ENCODE measurements around the gene ELN.

DNA sequence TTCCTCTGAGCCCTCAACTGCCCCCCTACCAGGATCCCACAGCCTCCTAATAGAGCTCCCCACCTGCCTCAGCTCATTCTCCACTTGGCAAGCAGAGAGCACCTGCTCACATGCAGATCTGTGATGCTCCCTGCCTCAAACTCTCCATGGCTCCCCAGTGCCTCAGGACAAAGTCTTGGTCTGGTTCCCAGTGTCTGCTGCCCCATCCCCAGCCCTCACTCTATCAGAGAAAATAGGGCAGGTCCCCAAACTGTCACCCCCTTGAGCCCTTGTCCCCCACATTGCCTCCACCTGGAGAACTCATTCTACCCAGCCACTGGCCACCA lies 20.8 kb upstream of the ELN start:
- TF ChIP-seq, protein P1, sequence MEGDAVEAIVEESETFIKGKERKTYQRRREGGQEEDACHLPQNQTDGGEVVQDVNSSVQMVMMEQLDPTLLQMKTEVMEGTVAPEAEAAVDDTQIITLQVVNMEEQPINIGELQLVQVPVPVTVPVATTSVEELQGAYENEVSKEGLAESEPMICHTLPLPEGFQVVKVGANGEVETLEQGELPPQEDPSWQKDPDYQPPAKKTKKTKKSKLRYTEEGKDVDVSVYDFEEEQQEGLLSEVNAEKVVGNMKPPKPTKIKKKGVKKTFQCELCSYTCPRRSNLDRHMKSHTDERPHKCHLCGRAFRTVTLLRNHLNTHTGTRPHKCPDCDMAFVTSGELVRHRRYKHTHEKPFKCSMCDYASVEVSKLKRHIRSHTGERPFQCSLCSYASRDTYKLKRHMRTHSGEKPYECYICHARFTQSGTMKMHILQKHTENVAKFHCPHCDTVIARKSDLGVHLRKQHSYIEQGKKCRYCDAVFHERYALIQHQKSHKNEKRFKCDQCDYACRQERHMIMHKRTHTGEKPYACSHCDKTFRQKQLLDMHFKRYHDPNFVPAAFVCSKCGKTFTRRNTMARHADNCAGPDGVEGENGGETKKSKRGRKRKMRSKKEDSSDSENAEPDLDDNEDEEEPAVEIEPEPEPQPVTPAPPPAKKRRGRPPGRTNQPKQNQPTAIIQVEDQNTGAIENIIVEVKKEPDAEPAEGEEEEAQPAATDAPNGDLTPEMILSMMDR (conservative IDR thresholded peaks at IDR 0.05; ENCODE audit: low read depth, low read length) = no peak
- TF ChIP-seq EZH2 (IDR thresholded peaks at IDR 0.05; ENCODE audit: borderline replicate concordance, low read depth, low read length, poor library complexity, severe bottlenecking) = no peak
